Ishikawa (cell line): ENCODE results near the gene OR6S1.
A peak's percentile ranks its signal among the peaks of the same experiment; 100 is the strongest.

ENCODE experiments used
- CEBPB ChIP-seq: IDR thresholded peaks from 2 replicates; pipeline ENCODE4 v1.6.1; 2012
- CREB1 ChIP-seq: IDR thresholded peaks from 2 replicates; pipeline ENCODE4 v1.6.1; 2012; ENCODE audit warnings: low read depth
- EGR1 ChIP-seq: IDR thresholded peaks from 2 replicates; pipeline ENCODE4 v1.6.1; 2012
- EP300 ChIP-seq: IDR thresholded peaks from 2 replicates; pipeline ENCODE4 v1.6.1; 2012; ENCODE audit warnings: borderline replicate concordance
- FOXM1 ChIP-seq: IDR thresholded peaks from 2 replicates; pipeline ENCODE4 v1.6.1; 2012; ENCODE audit warnings: low read depth, borderline replicate concordance
- MAX ChIP-seq: IDR thresholded peaks from 2 replicates; pipeline ENCODE4 v1.6.1; 2012
- NFIC ChIP-seq: IDR thresholded peaks from 2 replicates; pipeline ENCODE4 v1.6.1; 2012
- RAD21 ChIP-seq: IDR thresholded peaks from 2 replicates; pipeline ENCODE4 v1.6.1; 2012; ENCODE audit warnings: low read depth
- REST ChIP-seq: IDR thresholded peaks from 2 replicates; pipeline ENCODE4 v1.6.1; 2012; ENCODE audit warnings: low read depth, mild to moderate bottlenecking
- TAF1 ChIP-seq: IDR thresholded peaks from 2 replicates; pipeline ENCODE4 v1.6.1; 2012; ENCODE audit warnings: low read depth, mild to moderate bottlenecking
- TCF12 ChIP-seq: IDR thresholded peaks from 2 replicates; pipeline ENCODE4 v1.6.1; 2012; ENCODE audit warnings: low read depth
- TEAD4 ChIP-seq: IDR thresholded peaks from 2 replicates; pipeline ENCODE4 v1.6.1; 2012
- USF1 ChIP-seq: IDR thresholded peaks from 2 replicates; pipeline ENCODE4 v1.6.1; 2012
- YY1 ChIP-seq: IDR thresholded peaks from 2 replicates; pipeline ENCODE4 v1.6.1; 2012; ENCODE audit warnings: low read depth
- ZBTB7A ChIP-seq: IDR thresholded peaks from 2 replicates; pipeline ENCODE4 v1.6.1; 2012; ENCODE audit warnings: low read depth

Gene OR6S1

GRCh38 chr14:20681348-20682126, 40.0 kb upstream of the OR6S1 start:
- TF ChIP-seq EGR1 (0 out of 2 replicates have a peak, but pooled peaks have one; percentile 46), EP300 (no peak), TEAD4 (peak; percentile 74), CEBPB (peak; percentile 53), CREB1 (no peak), TAF1 (0 out of 2 replicates have a peak, but pooled peaks have one; percentile 20), USF1 (no peak), RAD21 (no peak), MAX (no peak)

GRCh38 chr14:20680843-20681347, 39.4 kb upstream of the OR6S1 start:
- TF ChIP-seq YY1, result no peak
- TF ChIP-seq MAX, result 0 out of 2 replicates have a peak, but pooled peaks have one; percentile 12
- TF ChIP-seq USF1, result no peak
- no peak for TF ChIP-seq EGR1
- TF ChIP-seq RAD21, result no peak

GRCh38 chr14:20680363-20680762, 38.9 kb upstream of the OR6S1 start:
- TF ChIP-seq TAF1 (no peak), TCF12 (no peak), NFIC (no peak), EP300 (no peak), YY1 (no peak), TEAD4 (no peak), REST (no peak), FOXM1 (no peak)

- TF ChIP-seq USF1 (peak; percentile 93), NFIC (no peak), CREB1 (no peak)
Observed at GRCh38 chr14:20679907-20680306, 38.4 kb upstream of the OR6S1 start.

GRCh38 chr14:20676072-20676471, 34.6 kb upstream of the OR6S1 start:
- TF ChIP-seq TEAD4 (no peak), USF1 (no peak), REST (no peak), YY1 (no peak), RAD21 (no peak)

- no peak for TF ChIP-seq ZBTB7A
- no peak for TF ChIP-seq MAX
- no peak for TF ChIP-seq REST
- no peak for TF ChIP-seq EP300
- no peak for TF ChIP-seq EGR1
- no peak for TF ChIP-seq RAD21
- TF ChIP-seq CEBPB, result no peak
- no peak for TF ChIP-seq TCF12
- no peak for TF ChIP-seq CREB1
- no peak for TF ChIP-seq USF1
- no peak for TF ChIP-seq TAF1
- no peak for TF ChIP-seq TEAD4
- no peak for TF ChIP-seq NFIC
- no peak for TF ChIP-seq FOXM1
- TF ChIP-seq YY1, result no peak
Observed at GRCh38 chr14:20675669-20676068, 34.2 kb upstream of the OR6S1 start.
